HUES64 (cell line): ENCODE results near the gene UQCR11. TPM values are rescaled to one million over a fixed set of nuclear protein-coding genes. Genes with fewer than 3 reads are reported as not detected.
A peak's percentile ranks its signal among the peaks of the same experiment; 100 is the strongest.

Experiments
- H3K27ac ChIP-seq: 2 replicates; pipeline ENCODE4 v1.7.0; 2013; ENCODE audit warnings: low read depth, low read length, inconsistent platforms
- H3K27me3 ChIP-seq: 2 replicates; pipeline ENCODE4 v1.6.1; 2013; ENCODE audit warnings: mild to moderate bottlenecking, low read length; ENCODE audit not compliant: insufficient read depth
- H3K36me3 ChIP-seq: 2 replicates; pipeline ENCODE4 v1.6.1; 2013; ENCODE audit warnings: mild to moderate bottlenecking, low read length; ENCODE audit not compliant: insufficient read depth
- H3K4me1 ChIP-seq: 2 replicates; pipeline ENCODE4 v1.6.1; 2013; ENCODE audit warnings: mild to moderate bottlenecking, low read length, moderate library complexity; ENCODE audit not compliant: insufficient read depth
- H3K4me3 ChIP-seq: 2 replicates; pipeline ENCODE4 v1.5.1; 2013; ENCODE audit warnings: mild to moderate bottlenecking, low read length, moderate library complexity
- H3K9ac ChIP-seq: 2 replicates; pipeline ENCODE4 v1.6.1; 2013; ENCODE audit warnings: mild to moderate bottlenecking, low read depth, low read length
- H3K9me3 ChIP-seq: 2 replicates; pipeline ENCODE4 v1.6.1; 2013; ENCODE audit warnings: low read depth, low read length; ENCODE audit not compliant: insufficient read depth
- WGBS: fragments of 150-250, 120-280 bp; methylation state at CpG from one replicate; pipeline ENCODE4 v1.1.7; 2013; ENCODE audit warnings: missing lambda C conversion rate; 5-methylcytosine and 5-hydroxymethylcytosine counted together
- polyA plus RNA-seq, 2 experiments: library from polyadenylated mRNA; stranded (reverse); fragments of 50-300 nt; gene quantifications; one replicate each; pipeline ENCODE4 v1.2.3, GENCODE V29; 2013

The UQCR11 gene
- polyA plus RNA-seq (2013, experiment 1 of 2), result 132 TPM
- polyA plus RNA-seq (2013, experiment 2 of 2), result 139 TPM

DNA sequence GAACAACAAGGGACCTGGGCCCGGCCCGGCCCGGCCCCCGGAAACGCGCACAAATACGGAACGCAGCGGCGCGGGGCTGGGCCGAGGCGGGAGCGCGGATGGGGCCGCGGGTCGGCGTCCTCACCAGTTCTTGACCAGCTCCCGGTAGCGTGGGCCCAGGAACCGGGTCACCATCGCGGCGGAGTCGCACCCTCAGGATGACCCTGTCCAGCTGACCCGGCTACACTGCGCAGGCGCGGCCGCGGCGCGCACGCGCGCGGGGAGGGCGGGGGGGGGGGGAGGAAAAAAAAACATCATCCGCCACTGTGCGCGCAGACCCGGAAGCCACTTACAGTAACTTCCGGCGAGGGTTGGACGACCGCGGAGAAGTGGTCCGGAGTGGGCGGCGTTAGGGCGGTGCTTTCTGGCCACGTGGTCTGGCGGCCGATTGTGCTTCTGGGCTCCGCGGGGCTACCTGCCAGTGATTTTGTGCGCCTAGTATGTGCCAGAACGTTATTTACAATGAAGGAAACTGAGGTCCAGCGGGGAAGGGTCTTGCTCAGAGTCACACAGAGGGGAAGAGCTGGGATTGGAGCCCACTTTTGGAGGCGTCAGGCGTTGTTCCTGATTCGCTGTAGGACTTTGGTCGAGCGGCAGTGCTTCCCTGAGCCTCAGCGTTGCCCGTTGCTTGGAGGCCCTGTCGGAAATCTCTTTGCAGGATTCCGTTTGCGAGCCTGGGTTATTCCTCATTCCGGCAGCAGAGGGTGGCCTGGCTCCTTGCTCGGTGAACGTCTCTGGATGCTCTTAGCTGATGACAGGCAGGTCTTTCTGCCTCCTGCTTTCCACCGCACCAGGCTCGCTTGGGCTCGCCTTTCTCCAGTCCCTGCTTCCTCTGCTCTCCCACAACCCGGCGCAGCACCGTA lies at the start of gene UQCR11:
Gene UQCR11 (minus strand): TSS at position 227 of the 902 bp plus-strand sequence. CDS start 53 bp downstream, at position 174.
- H3K36me3 ChIP-seq, result peaks cover 18% of the 10 kb centered on the region
- under 1% methylated on average over 79 of the region's 79 CpGs for WGBS

DNA sequence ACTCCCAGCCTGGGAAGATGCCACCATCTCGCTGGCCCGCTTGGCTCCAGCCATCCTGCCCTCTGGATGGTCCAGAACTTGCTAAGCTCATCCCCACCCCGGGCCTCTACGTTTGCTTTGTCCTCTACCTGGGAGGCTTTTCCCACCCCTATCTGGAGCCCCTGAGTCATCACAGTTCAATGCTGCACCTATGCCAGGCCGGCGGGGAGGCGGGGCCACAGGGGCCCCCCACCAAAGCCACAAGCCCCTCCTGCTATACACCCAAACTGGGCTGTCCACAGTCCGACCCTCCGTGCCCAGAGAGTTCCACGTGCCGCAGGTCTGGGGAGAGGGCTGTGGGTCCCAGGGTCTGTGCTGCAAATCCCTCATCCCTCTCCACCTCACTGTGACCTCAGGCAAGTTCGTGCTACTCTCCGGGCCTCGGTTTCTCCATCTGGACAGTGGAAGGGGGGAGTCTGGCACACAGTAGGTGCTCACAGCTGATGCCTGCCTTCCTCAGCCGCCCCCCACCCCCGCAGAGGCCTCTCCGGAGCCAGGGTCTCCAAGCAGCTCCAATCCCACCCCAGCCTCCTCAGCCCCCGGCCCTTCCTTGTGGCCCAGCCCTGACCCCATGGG lies 49.0 kb upstream of the UQCR11 start:
- Histone ChIP-seq H3K36me3 (peaks cover 8% of the 10 kb centered on the region), H3K4me1 (no peaks in the 10 kb centered on the region), H3K27ac (no peak overlapping the region), H3K4me3 (no peak overlapping the region), H3K9ac (no peak overlapping the region), H3K9me3 (no peaks in the 10 kb centered on the region), H3K27me3 (no peaks in the 10 kb centered on the region; the same call in 1 of the 2 replicates)
- 87% methylated on average over 18 of the region's 18 CpGs for WGBS

More for the DNA sequence above, at the start of gene UQCR11:
- 0 out of 2 replicates have a peak, but pooled peaks cover 4% of the 10 kb centered on the region for H3K4me1 ChIP-seq
- H3K4me3 ChIP-seq, result peak within 1 kb of the TSS; percentile 63
- H3K9ac ChIP-seq, result peak within 1 kb of the TSS; percentile 89
- H3K27me3 ChIP-seq, result no peaks in the 10 kb centered on the region
- peak within 1 kb of the TSS; percentile 85 for H3K27ac ChIP-seq
- H3K9me3 ChIP-seq, result no peaks in the 10 kb centered on the region

DNA sequence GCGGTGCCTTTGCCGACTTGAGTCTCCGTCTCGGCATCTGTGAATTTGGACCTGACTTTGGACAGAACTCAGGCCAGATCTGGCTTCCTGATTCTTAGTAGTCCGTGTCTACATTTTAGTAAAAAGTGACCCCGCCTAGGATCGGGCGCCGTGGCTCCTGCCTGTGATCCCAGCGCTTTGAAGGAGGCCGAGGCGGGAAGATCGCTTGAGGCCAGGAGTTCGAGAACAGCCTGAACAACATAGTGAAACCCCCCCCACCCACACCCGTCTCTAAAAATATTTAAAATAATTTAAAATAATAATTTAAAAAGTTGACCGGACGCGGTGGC lies 48.0 kb upstream of the UQCR11 start:
- Histone ChIP-seq H3K27ac (0 out of 2 replicates have a peak overlapping the region, but pooled peaks have one; percentile 32), H3K9me3 (no peaks in the 10 kb centered on the region), H3K4me3 (peak overlapping the region; percentile 70), H3K9ac (peak overlapping the region; percentile 98), H3K4me1 (no peaks in the 10 kb centered on the region), H3K27me3 (no peaks in the 10 kb centered on the region), H3K36me3 (peaks cover 18% of the 10 kb centered on the region)
- WGBS, result 35% methylated on average over 17 of the region's 18 CpGs

DNA sequence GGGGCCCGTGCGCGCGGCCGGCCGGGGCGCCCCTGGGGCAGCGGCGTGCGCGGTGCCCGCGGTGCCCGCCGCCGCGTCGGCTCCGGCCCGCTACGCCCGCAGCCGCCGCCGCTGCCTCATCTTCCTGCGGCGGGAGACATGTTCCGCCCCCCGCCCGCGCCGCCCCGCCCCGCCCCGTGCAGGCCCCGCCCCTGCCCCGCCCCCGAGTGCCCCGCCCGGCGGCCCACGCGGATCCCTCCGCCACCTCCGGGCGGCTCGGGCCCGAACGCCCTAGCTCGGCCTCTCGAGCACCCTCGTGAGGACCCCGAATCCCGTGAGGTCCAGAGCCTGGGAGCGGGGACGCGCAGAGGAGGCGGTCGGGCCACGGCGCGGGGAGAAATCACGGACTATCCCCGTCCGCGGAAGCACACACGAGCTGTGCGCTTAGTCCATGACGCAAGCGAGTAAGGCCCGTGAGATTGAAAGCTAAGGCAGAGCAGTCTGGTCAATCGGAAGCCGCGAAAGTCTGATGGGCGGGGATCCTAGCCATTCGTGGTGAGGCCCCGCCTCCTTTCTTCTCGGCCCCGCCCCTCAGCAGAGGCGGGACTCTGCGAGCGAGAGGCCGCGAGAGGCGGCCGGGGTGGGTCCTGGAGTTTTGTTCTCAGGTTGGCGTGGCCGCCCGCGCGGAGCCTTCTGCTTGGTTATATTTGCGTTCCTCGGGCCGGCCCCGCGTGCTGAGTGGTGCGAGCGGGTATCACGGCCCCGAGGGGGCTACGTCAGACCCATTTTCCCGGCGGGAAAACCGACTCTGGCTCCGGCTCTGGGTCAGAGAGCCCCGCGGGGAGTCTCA lies 47.4 kb upstream of the UQCR11 start, which contains the start of gene TCF3:
Gene TCF3 (minus strand): TSS at position 145 of the 829 bp plus-strand sequence. CDS start 2,367 bp downstream, outside the sequence.
- Histone ChIP-seq H3K4me1 (no peaks in the 10 kb centered on the region), H3K27me3 (no peaks in the 10 kb centered on the region), H3K9ac (peak within 1 kb of the TSS; percentile 98), H3K27ac (peak within 1 kb of the TSS; percentile 99), H3K4me3 (peak within 1 kb of the TSS; percentile 77), H3K9me3 (no peaks in the 10 kb centered on the region), H3K36me3 (peaks cover 24% of the 10 kb centered on the region)
- WGBS, result under 1% methylated on average over 107 of the region's 107 CpGs

DNA sequence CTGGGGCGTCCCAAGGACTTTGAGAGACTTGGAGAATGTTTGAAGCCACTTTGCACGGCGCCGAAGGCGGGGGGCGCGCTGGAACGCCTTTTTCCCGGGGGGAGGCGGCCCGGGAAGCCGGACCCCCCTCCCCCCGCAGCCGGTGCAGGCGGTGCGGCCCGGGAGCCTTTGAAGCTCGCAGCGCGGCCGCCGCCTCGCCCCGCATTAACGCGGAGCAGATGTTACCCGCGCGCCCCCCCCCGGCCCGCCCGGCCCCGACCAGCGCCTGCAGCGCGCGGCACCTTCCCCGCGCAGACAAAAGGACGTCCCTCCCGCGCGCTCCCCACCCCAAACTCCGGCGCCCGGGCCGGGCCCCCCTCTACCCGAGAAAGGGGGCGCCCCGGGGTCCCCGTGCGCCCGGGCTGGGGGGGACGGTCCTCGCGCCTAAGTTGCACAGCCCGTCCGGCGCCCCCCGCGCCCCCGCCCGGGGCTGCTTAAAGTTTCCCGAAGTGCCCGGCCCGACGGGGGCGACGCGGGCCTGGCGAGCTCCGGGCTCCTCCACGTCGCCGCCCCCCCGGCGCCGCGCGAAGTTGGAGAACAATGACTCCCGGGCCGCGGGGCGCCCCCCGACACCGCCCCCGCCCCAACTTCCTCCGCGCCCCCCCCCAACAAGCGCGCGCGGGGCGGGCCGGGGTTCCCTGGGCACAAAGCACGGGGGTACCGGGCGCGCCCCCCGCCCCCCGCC lies 46.5 kb upstream of the UQCR11 start:
- Histone ChIP-seq H3K36me3 (peaks cover 31% of the 10 kb centered on the region), H3K4me3 (peak overlapping the region; percentile 77), H3K9ac (peak overlapping the region; percentile 93), H3K27me3 (no peaks in the 10 kb centered on the region), H3K4me1 (no peaks in the 10 kb centered on the region), H3K27ac (peak overlapping the region; percentile 97), H3K9me3 (no peaks in the 10 kb centered on the region)
- under 1% methylated on average over 98 of the region's 101 CpGs for WGBS

DNA sequence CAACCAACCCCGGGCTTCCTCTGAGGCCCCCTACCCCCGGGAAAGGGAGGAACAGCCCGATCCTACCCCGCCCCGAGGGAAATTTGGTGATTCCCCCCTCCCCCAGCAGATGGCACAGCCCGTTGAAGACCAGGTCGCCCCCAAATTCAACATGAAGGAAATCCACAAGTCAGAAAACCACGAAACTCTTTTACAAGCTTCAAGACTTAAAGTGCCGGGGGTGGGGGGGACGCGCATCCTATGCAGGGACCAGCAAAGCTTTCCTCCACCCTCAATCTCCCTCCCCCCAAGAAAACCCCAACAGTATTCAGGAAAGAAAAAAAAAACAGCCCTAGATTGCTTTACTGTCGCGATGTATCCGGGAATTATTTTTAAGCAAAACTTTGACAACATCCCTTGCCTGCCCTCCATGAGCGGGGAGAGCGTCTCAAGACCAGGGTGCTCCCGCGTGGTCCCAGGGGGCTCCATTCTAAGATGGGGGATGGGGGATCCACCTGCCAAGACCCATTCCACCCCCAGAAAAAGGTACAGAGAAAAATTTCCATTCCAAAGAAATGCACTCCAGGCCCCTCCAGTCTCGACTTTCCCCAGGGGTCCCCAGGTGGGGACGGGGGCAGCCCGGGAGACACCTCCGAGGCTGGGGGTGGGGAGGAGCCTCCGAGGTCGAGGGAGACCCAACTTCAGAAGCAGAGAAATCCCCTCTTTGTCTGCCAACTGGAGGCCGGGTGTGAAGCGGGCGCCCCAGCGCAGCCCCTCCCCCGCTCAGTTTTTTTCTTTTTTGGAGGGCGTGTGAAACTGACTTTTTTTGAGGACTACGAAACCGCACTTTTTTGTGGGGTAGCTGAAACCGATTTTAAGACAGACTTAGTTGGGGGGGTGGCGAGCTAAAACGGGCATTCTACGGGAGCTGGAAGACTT lies 45.6 kb upstream of the UQCR11 start:
- Histone ChIP-seq H3K9me3 (no peaks in the 10 kb centered on the region), H3K9ac (peak overlapping the region; percentile 93), H3K27ac (peak overlapping the region; percentile 97), H3K4me3 (peak overlapping the region; percentile 77), H3K36me3 (peaks cover 40% of the 10 kb centered on the region), H3K27me3 (no peaks in the 10 kb centered on the region), H3K4me1 (no peaks in the 10 kb centered on the region)
- 2% methylated on average over 36 of the region's 36 CpGs for WGBS

DNA sequence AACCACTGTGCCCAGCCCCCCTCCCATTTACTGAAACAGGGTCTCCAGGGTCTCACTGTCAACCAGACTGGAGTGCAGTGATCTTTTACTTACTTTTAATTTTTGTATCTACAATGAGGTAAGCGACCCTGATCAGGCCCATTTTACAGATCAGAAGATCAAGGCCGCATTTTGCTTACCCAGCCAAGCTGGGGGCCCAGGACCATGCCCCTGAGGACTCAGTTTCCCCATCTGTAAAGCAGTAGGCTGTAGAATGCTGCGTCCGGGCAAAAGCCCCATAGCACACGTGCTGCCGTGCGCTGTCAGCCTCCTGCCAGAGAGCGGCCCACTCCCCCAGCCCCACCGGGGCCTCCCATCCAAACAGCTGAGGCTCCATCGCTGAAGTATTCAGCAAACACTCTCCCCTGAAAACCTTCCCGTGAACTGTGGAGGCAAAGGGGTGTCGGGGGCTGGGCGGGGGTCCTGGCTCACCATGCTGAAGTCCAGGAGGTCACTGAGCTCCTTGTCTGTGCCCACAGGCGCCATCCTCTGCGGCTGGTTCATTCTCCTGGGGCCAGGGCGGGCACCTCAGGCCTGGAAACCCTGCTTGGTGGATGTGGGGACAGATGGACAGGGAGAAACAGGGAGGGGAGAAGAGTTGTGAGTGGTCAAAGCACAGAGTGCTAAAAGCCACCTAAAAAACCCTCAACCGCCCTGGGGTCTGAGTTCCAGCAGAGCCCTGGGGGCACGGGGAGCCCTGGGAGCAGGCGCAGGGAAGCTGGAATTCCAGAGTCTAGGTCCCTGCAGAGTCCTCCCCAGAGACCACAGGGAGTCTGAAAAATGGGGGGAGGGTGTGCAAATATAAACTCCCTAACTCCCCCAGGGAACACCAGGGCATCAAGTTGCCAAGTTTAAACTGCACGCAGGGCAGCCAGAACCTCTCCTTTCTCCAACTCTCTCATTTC lies 44.7 kb upstream of the UQCR11 start:
- Histone ChIP-seq H3K27ac (peak overlapping the region; percentile 97; the same call in 1 of the 2 replicates), H3K9me3 (no peaks in the 10 kb centered on the region), H3K4me3 (peak overlapping the region; percentile 77), H3K9ac (peak overlapping the region; percentile 93), H3K4me1 (no peaks in the 10 kb centered on the region), H3K27me3 (no peaks in the 10 kb centered on the region), H3K36me3 (peaks cover 49% of the 10 kb centered on the region)
- 85% methylated on average over 20 of the region's 20 CpGs for WGBS

DNA sequence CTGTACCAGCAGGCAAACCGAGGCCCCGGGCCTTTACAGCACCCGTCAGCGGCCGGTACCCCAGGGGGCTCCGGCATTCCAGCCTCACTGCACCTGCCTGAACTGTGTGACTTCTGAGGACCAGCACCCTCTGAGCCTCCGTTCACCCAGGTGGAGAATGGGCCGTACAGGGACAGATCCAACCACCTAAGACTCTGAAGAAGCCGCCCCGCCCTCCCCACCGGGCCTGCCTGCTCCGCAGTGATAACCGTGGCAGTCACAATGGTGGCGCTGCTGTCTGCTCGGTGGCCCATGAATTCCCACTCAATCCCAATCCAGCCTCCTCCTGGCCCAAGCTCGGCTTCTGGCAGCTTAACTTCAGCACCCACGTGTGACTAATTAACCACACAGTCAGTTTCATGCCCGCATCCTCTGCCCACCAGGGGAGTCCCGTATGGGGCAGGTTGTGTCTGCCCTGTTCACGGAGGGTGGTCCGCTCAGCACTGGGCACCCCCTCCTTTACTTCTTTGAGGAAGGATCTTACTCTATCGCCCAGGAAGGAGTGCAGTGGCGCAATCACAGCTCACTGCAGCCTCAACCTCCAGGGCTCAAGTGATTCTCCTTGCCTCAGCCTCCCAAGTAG lies 43.8 kb upstream of the UQCR11 start:
- H3K4me3 ChIP-seq, result no peak overlapping the region
- peaks cover 57% of the 10 kb centered on the region for H3K36me3 ChIP-seq
- no peaks in the 10 kb centered on the region for H3K9me3 ChIP-seq
- H3K4me1 ChIP-seq, result no peaks in the 10 kb centered on the region
- no peak overlapping the region for H3K27ac ChIP-seq
- no peaks in the 10 kb centered on the region for H3K27me3 ChIP-seq
- H3K9ac ChIP-seq, result no peak overlapping the region
- WGBS, result 91% methylated on average over 23 of the region's 23 CpGs

DNA sequence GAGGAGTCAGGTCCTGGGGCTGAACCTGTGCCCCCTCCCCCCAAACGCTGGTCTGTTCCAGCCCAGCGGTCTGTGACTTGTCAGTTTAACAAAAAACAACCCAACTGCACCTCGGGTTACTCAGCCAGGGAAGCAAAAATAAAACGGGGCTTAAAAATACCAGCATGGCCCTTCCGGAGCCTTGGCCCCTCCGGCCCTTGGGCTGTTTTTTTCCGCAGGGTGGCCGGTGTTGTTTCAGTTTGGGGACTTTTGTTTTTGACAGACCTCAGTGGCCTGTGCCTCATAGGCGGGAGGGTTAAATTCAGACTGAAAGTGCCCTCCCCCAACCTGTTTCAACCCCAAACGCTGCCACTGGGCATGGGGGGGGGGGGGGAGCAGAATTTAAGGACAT lies 43.2 kb upstream of the UQCR11 start:
- Histone ChIP-seq H3K27ac (no peak overlapping the region; the same call in 1 of the 2 replicates), H3K4me1 (no peaks in the 10 kb centered on the region), H3K9ac (no peak overlapping the region), H3K36me3 (peaks cover 63% of the 10 kb centered on the region), H3K9me3 (no peaks in the 10 kb centered on the region), H3K4me3 (no peak overlapping the region), H3K27me3 (no peaks in the 10 kb centered on the region)
- 92% methylated on average over 8 of the region's 10 CpGs for WGBS
